PC-9 (cell line): Measurements from ENCODE around the gene RFLNA. TPM values are rescaled to one million over a fixed set of nuclear protein-coding genes. Genes with fewer than 3 reads are reported as not detected.

Source experiments
- BruUV-seq: library from RNA; stranded (reverse); fragments of 400-500 nt; replicated peaks from 2 replicates; lab custom pipeline; 2021; lab: Mats Ljungman, UMichigan
- CTCF ChIA-PET: fragments of 300-600 bp; sonication (Branson Sonifier 250); formaldehyde crosslinking; loops from one replicate; lab custom pipeline; 2022; ENCODE audit warnings: antibody characterized with exemption; lab: Charles Lee
- POLR2A ChIA-PET: fragments of 300-600 bp; sonication (Branson Sonifier 250); formaldehyde crosslinking; loops from one replicate; lab custom pipeline; 2022; ENCODE audit warnings: antibody characterized with exemption; ENCODE audit not compliant: unreplicated experiment; lab: Charles Lee
- DNase-seq, 2 experiments: peaks; one replicate each; pipeline versions ENCODE4 v3.0.0 to v3.0.0-alpha.2; 2015 to 2022; ENCODE audit warnings: mixed read lengths in 1 of 2
- H2AFZ ChIP-seq: fragments of 200-600 bp; sonication (generic); 2 replicates; pipeline ENCODE4 v1.8.1; 2017; ENCODE audit warnings: antibody characterized with exemption
- H3F3A ChIP-seq: fragments of 200-600 bp; sonication (generic); 2 replicates; pipeline ENCODE4 v1.8.1; 2017; ENCODE audit warnings: antibody characterized with exemption, mild to moderate bottlenecking, low read depth; ENCODE audit not compliant: insufficient read depth
- H3K27ac ChIP-seq: fragments of 200-600 bp; sonication (generic); 2 replicates; pipeline ENCODE4 v1.6.1; 2016; ENCODE audit warnings: mixed run types
- H3K27me3 ChIP-seq: fragments of 200-600 bp; sonication (generic); 2 replicates; pipeline ENCODE4 v1.6.1; 2016; ENCODE audit warnings: low read depth, mixed run types; ENCODE audit not compliant: insufficient read depth
- H3K36me3 ChIP-seq: fragments of 200-600 bp; sonication (generic); 2 replicates; pipeline ENCODE4 v1.6.1; 2016; ENCODE audit warnings: low read depth, mixed run types
- H3K4me1 ChIP-seq: fragments of 200-600 bp; sonication (generic); replicated peaks from 2 replicates; pipeline ENCODE4 v1.6.1; 2016; ENCODE audit warnings: mixed run types; ENCODE audit not compliant: insufficient read depth
- H3K4me2 ChIP-seq: fragments of 200-600 bp; sonication (generic); 2 replicates; pipeline ENCODE4 v1.6.1; 2017; ENCODE audit warnings: mixed run types
- H3K4me3 ChIP-seq: fragments of 200-600 bp; sonication (generic); 2 replicates; pipeline ENCODE4 v1.6.1; 2016; ENCODE audit warnings: mixed run types
- H3K79me2 ChIP-seq: fragments of 200-600 bp; sonication (generic); 2 replicates; pipeline ENCODE4 v1.6.1; 2017; ENCODE audit warnings: low read depth, mixed run types
- H3K9me2 ChIP-seq: fragments of 200-600 bp; sonication (generic); 2 replicates; pipeline ENCODE4 v1.8.1; 2017; ENCODE audit warnings: mild to moderate bottlenecking; ENCODE audit not compliant: insufficient read depth
- H3K9me3 ChIP-seq: fragments of 200-600 bp; sonication (generic); 2 replicates; pipeline ENCODE4 v1.8.1; 2016; ENCODE audit warnings: low read depth; ENCODE audit not compliant: insufficient read depth
- H4K20me1 ChIP-seq: fragments of 200-600 bp; sonication (generic); 2 replicates; pipeline ENCODE4 v1.8.1; 2017; ENCODE audit not compliant: insufficient read depth
- EZH2 ChIP-seq: fragments of 200-600 bp; sonication (generic); IDR thresholded peaks from 2 replicates; pipeline ENCODE4 v1.8.0; 2017; ENCODE audit warnings: antibody characterized with exemption, low read depth
- intact Hi-C: fragments of 100-400 bp; cut with micrococcal nuclease; formaldehyde crosslinking; loops from one replicate; pipeline ENCODE4 v1.10.0; 2022; ENCODE audit not compliant: unreplicated experiment
- total RNA-seq: library from RNA; stranded (reverse); gene quantifications from 2 replicates; pipeline ENCODE4 v1.2.3, GENCODE V29; 2021
- TF ChIP-seq, protein P1 (sequence below): fragments of 200-600 bp; sonication (generic); conservative IDR thresholded peaks from 2 replicates; pipeline ENCODE4 v1.6.1; 2017; ENCODE audit warnings: mixed run types, antibody characterized with exemption, mild to moderate bottlenecking, moderate library complexity

RFLNA gene
- total RNA-seq, 1 experiment from 2014 or later = not detected

- Histone ChIP-seq H3K36me3 (no peaks in the 10 kb centered on the region), H3F3A (no peaks in the 10 kb centered on the region), H2AFZ (no peak overlapping the region), H3K4me1 (no peaks in the 10 kb centered on the region), H3K4me2 (no peak overlapping the region), H3K4me3 (no peak overlapping the region), H3K27me3 (peaks cover 30% of the 10 kb centered on the region), H3K79me2 (no peaks in the 10 kb centered on the region), H3K9me3 (no peaks in the 10 kb centered on the region), H3K27ac (no peak overlapping the region), H3K9me2 (no peaks in the 10 kb centered on the region), H4K20me1 (no peaks in the 10 kb centered on the region)
- POLR2A ChIA-PET = no interaction called here
- TF ChIP-seq EZH2 = no peak
- TF ChIP-seq, protein P1, sequence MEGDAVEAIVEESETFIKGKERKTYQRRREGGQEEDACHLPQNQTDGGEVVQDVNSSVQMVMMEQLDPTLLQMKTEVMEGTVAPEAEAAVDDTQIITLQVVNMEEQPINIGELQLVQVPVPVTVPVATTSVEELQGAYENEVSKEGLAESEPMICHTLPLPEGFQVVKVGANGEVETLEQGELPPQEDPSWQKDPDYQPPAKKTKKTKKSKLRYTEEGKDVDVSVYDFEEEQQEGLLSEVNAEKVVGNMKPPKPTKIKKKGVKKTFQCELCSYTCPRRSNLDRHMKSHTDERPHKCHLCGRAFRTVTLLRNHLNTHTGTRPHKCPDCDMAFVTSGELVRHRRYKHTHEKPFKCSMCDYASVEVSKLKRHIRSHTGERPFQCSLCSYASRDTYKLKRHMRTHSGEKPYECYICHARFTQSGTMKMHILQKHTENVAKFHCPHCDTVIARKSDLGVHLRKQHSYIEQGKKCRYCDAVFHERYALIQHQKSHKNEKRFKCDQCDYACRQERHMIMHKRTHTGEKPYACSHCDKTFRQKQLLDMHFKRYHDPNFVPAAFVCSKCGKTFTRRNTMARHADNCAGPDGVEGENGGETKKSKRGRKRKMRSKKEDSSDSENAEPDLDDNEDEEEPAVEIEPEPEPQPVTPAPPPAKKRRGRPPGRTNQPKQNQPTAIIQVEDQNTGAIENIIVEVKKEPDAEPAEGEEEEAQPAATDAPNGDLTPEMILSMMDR = no peak
- CTCF ChIA-PET = no interaction called here
- no TSS peak for BruUV-seq
- DNase-seq = no peak
- intact Hi-C loops = no loop called here
These were observed 20.6 kb downstream of the RFLNA start for GRCh38 chr12:124315372-124316044.

GRCh38 chr12:124316257-124316900 is 21.5 kb downstream of the RFLNA start:
- POLR2A ChIA-PET = no interaction called here
- CTCF ChIA-PET = no interaction called here
- intact Hi-C loops = no loop called here

DNA sequence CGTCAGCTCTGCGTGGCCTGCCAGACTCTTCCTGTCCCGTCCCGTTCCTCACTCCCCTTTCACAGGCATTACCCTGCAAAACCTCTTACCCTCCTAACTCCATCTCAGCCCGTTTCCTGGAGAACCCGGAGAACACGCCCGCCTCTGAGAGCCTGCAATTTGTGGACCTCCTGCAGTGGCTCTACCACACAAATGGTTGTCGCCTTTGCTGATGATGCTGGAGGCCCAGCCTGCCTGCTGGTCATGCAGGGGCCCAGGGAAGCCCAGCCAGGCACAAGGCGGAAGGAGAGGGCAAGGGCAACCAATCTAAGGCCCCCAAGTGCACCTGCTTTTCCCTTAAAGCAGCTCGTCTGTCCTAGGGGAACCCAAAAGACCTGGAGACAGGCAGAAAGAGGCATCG is 22.5 kb downstream of the RFLNA start:
- Histone ChIP-seq H4K20me1 (peaks cover 6% of the 10 kb centered on the region), H3F3A (peaks cover 14% of the 10 kb centered on the region; the same call in 1 of the 2 replicates), H3K27me3 (peaks cover 30% of the 10 kb centered on the region), H3K79me2 (no peaks in the 10 kb centered on the region), H3K36me3 (no peaks in the 10 kb centered on the region), H2AFZ (no peak overlapping the region), H3K4me2 (no peak overlapping the region), H3K9me2 (no peaks in the 10 kb centered on the region), H3K4me3 (no peak overlapping the region), H3K9me3 (no peaks in the 10 kb centered on the region), H3K4me1 (no peaks in the 10 kb centered on the region), H3K27ac (no peak overlapping the region)
- no peak for DNase-seq
- ChIA-PET CTCF (no interaction called here), POLR2A (no interaction called here)
- TF ChIP-seq, protein P1 = no peak
- no peak for TF ChIP-seq EZH2
- no TSS peak for BruUV-seq
- intact Hi-C loops = no loop called here

More at GRCh38 chr12:124316257-124316900, 21.5 kb downstream of the RFLNA start:
- TF ChIP-seq EZH2 = no peak
- TF ChIP-seq, protein P1 = no peak
- no peak for DNase-seq
- Histone ChIP-seq H3K9me3 (no peaks in the 10 kb centered on the region), H3K9me2 (no peaks in the 10 kb centered on the region), H4K20me1 (peaks cover 4% of the 10 kb centered on the region), H3K79me2 (no peaks in the 10 kb centered on the region), H3K4me3 (no peak overlapping the region), H2AFZ (no peak overlapping the region), H3K4me2 (no peak overlapping the region), H3K27me3 (peaks cover 30% of the 10 kb centered on the region), H3F3A (peaks cover 6% of the 10 kb centered on the region; the same call in 1 of the 2 replicates), H3K36me3 (no peaks in the 10 kb centered on the region), H3K27ac (no peak overlapping the region), H3K4me1 (no peaks in the 10 kb centered on the region)
- BruUV-seq = no TSS peak
